ENCODE results near the gene ZNF552. TPM values are rescaled to one million over a fixed set of nuclear protein-coding genes. Genes with fewer than 3 reads are reported as not detected.

The ZNF552 gene
- total and polyA plus RNA-seq, 2 of the 13 experiments (the other 11 are each of a cell fraction or from before 2014, with no cell fraction given), result 8.1 to 16.6 TPM

DNA sequence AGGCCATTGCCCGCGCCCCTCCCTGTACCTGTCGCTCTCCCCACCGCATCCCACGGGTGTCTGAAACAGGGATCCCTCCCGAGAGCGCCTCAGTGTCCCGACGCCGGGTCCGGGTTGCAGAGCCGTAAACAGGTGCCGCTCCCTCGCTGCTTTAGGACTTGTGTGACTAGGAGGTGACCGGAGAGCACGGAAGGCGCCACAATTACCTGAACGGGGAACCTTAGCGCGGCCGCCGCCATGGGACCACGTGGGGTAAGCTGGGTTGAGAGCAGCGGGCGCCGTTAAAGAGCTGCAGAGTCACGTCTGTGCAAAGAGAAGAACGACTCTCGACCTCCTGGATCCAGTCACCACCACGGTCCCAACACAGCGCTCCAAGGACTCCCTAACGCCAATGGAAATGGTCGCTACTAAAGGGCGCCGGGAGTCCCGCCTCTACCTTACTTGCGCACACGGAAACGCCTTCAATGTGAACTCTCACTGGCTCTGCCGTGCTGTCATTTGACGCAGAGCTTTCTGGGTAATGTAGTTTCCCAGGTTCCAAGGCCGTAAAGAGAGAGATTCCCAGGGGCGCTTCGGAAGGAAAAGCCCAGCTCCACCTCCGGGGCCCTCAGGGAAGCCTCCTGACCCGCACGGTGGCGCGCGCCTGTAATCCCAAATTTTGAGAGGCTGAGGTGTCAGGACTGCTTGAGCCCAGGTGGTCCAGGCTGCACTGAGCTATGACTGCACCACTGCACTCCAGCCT lies at the start of gene ZNF552 (continued):
- TF ChIP-seq, protein P1, sequence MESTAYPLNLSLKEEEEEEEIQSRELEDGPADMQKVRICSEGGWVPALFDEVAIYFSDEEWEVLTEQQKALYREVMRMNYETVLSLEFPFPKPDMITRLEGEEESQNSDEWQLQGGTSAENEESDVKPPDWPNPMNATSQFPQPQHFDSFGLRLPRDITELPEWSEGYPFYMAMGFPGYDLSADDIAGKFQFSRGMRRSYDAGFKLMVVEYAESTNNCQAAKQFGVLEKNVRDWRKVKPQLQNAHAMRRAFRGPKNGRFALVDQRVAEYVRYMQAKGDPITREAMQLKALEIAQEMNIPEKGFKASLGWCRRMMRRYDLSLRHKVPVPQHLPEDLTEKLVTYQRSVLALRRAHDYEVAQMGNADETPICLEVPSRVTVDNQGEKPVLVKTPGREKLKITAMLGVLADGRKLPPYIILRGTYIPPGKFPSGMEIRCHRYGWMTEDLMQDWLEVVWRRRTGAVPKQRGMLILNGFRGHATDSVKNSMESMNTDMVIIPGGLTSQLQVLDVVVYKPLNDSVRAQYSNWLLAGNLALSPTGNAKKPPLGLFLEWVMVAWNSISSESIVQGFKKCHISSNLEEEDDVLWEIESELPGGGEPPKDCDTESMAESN (CRISPR knock-in tag; conservative IDR thresholded peaks at IDR 0.05), result no peak
- TF ChIP-seq, protein P2, sequence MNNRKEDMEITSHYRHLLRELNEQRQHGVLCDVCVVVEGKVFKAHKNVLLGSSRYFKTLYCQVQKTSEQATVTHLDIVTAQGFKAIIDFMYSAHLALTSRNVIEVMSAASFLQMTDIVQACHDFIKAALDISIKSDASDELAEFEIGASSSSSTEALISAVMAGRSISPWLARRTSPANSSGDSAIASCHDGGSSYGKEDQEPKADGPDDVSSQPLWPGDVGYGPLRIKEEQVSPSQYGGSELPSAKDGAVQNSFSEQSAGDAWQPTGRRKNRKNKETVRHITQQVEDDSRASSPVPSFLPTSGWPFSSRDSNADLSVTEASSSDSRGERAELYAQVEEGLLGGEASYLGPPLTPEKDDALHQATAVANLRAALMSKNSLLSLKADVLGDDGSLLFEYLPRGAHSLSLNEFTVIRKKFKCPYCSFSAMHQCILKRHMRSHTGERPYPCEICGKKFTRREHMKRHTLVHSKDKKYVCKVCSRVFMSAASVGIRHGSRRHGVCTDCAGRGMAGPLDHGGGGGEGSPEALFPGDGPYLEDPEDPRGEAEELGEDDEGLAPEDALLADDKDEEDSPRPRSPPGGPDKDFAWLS (CRISPR knock-in tag; IDR thresholded peaks at IDR 0.05; ENCODE audit: borderline replicate concordance), result no peak
- TF ChIP-seq TCF7L2 (IDR thresholded peaks at IDR 0.05; ENCODE audit: low read depth, low read length), result no peak
- TF ChIP-seq, protein P3, sequence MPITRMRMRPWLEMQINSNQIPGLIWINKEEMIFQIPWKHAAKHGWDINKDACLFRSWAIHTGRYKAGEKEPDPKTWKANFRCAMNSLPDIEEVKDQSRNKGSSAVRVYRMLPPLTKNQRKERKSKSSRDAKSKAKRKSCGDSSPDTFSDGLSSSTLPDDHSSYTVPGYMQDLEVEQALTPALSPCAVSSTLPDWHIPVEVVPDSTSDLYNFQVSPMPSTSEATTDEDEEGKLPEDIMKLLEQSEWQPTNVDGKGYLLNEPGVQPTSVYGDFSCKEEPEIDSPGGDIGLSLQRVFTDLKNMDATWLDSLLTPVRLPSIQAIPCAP (CRISPR knock-in tag; IDR thresholded peaks at IDR 0.05; ENCODE audit: low read depth), result no peak
- TF ChIP-seq ZNF10 (CRISPR knock-in tag; IDR thresholded peaks at IDR 0.05; ENCODE audit: borderline replicate concordance, low read depth), result no peak
- TF ChIP-seq MYNN (CRISPR knock-in tag; IDR thresholded peaks at IDR 0.05; ENCODE audit: low read depth), result 0 out of 2 replicates have a peak, but pooled peaks have one; percentile 26
- no peak for TF ChIP-seq ZNF569 (CRISPR knock-in tag; IDR thresholded peaks at IDR 0.05; ENCODE audit: borderline replicate concordance)
- TF ChIP-seq ZNF644 (CRISPR knock-in tag; IDR thresholded peaks at IDR 0.05; ENCODE audit: low read depth), result no peak
- peak; percentile 96 for TF ChIP-seq NFYC (CRISPR knock-in tag; IDR thresholded peaks at IDR 0.05)
- TF ChIP-seq, protein P4, sequence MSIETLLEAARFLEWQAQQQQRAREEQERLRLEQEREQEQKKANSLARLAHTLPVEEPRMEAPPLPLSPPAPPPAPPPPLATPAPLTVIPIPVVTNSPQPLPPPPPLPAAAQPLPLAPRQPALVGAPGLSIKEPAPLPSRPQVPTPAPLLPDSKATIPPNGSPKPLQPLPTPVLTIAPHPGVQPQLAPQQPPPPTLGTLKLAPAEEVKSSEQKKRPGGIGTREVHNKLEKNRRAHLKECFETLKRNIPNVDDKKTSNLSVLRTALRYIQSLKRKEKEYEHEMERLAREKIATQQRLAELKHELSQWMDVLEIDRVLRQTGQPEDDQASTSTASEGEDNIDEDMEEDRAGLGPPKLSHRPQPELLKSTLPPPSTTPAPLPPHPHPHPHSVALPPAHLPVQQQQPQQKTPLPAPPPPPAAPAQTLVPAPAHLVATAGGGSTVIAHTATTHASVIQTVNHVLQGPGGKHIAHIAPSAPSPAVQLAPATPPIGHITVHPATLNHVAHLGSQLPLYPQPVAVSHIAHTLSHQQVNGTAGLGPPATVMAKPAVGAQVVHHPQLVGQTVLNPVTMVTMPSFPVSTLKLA (IDR thresholded peaks at IDR 0.05), result peak; percentile 15; the same call in 1 of the 2 replicates
- TF ChIP-seq, protein P5, sequence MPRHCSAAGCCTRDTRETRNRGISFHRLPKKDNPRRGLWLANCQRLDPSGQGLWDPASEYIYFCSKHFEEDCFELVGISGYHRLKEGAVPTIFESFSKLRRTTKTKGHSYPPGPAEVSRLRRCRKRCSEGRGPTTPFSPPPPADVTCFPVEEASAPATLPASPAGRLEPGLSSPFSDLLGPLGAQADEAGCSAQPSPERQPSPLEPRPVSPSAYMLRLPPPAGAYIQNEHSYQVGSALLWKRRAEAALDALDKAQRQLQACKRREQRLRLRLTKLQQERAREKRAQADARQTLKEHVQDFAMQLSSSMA (CRISPR knock-in tag; IDR thresholded peaks at IDR 0.05), result 0 out of 2 replicates have a peak, but pooled peaks have one; percentile 64
- TF ChIP-seq, protein P6, sequence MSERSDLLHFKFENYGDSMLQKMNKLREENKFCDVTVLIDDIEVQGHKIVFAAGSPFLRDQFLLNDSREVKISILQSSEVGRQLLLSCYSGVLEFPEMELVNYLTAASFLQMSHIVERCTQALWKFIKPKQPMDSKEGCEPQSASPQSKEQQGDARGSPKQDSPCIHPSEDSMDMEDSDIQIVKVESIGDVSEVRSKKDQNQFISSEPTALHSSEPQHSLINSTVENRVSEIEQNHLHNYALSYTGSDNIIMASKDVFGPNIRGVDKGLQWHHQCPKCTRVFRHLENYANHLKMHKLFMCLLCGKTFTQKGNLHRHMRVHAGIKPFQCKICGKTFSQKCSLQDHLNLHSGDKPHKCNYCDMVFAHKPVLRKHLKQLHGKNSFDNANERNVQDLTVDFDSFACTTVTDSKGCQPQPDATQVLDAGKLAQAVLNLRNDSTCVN (CRISPR knock-in tag; IDR thresholded peaks at IDR 0.05; ENCODE audit: borderline replicate concordance), result no peak; the same call in 1 of the 2 replicates
- TF ChIP-seq PHF5A (CRISPR knock-in tag; IDR thresholded peaks at IDR 0.05; ENCODE audit: low read depth, unreplicated experiment), result no peak
- TF ChIP-seq, protein P7, sequence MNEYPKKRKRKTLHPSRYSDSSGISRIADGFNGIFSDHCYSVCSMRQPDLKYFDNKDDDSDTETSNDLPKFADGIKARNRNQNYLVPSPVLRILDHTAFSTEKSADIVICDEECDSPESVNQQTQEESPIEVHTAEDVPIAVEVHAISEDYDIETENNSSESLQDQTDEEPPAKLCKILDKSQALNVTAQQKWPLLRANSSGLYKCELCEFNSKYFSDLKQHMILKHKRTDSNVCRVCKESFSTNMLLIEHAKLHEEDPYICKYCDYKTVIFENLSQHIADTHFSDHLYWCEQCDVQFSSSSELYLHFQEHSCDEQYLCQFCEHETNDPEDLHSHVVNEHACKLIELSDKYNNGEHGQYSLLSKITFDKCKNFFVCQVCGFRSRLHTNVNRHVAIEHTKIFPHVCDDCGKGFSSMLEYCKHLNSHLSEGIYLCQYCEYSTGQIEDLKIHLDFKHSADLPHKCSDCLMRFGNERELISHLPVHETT (CRISPR knock-in tag; conservative IDR thresholded peaks at IDR 0.05), result no peak; the same call in 1 of the 2 replicates
- TF ChIP-seq ZNF235 (CRISPR knock-in tag; IDR thresholded peaks at IDR 0.05; ENCODE audit: borderline replicate concordance), result no peak
- no peak for TF ChIP-seq ZNF549 (CRISPR knock-in tag; IDR thresholded peaks at IDR 0.05)
- no peak for TF ChIP-seq NCOA1 (CRISPR knock-in tag; IDR thresholded peaks at IDR 0.05)
- TF ChIP-seq, protein P8, sequence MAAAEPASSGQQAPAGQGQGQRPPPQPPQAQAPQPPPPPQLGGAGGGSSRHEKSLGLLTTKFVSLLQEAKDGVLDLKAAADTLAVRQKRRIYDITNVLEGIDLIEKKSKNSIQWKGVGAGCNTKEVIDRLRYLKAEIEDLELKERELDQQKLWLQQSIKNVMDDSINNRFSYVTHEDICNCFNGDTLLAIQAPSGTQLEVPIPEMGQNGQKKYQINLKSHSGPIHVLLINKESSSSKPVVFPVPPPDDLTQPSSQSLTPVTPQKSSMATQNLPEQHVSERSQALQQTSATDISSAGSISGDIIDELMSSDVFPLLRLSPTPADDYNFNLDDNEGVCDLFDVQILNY (CRISPR knock-in tag; conservative IDR thresholded peaks at IDR 0.05), result no peak
